ENCODE measurements around the gene YES1. TPM values are rescaled to one million over a fixed set of nuclear protein-coding genes. Genes with fewer than 3 reads are reported as not detected.

YES1 gene
- total RNA-seq, 1 donor from 2014 or later, result 56.0 TPM

DNA sequence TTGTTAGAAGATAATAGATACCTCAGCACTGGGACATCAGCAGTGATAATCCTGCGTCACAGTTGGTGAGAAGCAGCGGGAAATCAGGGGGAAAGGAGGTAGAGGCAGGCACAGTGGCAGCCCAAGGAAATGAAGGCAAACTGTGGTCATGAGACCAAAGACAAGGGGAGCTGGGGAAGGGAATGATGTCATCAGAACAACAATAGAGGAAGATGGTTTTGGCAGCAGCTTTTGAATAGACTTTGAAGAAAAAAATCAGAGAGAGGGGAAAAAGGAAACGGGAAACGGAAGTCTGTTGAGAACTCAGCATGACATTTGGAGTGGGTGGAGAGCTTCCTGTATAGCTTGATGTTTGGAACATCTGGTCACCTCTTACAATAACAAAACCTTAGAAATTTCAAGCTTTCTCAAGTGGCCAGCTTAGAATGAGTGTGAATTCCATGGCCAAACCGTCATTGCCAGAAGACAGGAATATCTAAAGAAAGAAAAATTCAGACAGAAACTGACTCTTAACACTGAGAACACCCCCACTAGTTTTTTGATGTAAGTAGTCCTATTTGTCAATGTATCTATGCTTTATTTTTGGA is 18.4 kb upstream of the YES1 start:
- peak overlapping the region; percentile 55 for H3K27ac ChIP-seq

DNA sequence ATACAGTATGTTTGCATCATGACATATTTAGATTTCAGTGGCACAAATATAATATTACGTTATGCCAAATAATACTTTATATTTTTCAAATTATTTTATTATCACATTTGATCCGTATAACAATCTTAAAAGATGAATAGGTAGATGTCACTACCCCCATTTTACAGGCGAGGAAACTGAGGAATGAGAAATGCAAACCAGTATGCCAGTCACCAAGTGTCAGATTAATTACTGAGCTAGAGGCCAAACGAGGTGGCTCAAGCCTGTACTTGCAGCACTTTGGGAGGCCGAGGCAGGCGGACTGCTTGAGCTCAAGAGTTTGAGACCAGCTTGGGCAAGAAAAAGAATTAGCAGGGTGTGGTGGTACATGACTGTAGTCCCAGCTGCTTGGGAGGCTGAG is 17.4 kb upstream of the YES1 start:
- DNase-seq, result no peak
- H3K27ac ChIP-seq, result peak overlapping the region; percentile 55

More for the DNA sequence above, 18.4 kb upstream of the YES1 start:
- ATAC-seq, result peak; percentile 78
- Histone ChIP-seq H3K4me3 (no peak overlapping the region), H3K4me1 (peaks cover 4% of the 10 kb centered on the region), H3K27me3 (no peaks in the 10 kb centered on the region), H3K9me3 (no peaks in the 10 kb centered on the region), H3K36me3 (no peaks in the 10 kb centered on the region)
- DNase-seq, result no peak
- TF ChIP-seq, protein P1, sequence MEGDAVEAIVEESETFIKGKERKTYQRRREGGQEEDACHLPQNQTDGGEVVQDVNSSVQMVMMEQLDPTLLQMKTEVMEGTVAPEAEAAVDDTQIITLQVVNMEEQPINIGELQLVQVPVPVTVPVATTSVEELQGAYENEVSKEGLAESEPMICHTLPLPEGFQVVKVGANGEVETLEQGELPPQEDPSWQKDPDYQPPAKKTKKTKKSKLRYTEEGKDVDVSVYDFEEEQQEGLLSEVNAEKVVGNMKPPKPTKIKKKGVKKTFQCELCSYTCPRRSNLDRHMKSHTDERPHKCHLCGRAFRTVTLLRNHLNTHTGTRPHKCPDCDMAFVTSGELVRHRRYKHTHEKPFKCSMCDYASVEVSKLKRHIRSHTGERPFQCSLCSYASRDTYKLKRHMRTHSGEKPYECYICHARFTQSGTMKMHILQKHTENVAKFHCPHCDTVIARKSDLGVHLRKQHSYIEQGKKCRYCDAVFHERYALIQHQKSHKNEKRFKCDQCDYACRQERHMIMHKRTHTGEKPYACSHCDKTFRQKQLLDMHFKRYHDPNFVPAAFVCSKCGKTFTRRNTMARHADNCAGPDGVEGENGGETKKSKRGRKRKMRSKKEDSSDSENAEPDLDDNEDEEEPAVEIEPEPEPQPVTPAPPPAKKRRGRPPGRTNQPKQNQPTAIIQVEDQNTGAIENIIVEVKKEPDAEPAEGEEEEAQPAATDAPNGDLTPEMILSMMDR (IDR thresholded peaks at IDR 0.05), result no peak
- intact Hi-C loops (cut with DNase I), result loop anchor here (5.0 kb wide), 1 partner anchor 88 kb away; no protein-coding TSS in a partner anchor

DNA sequence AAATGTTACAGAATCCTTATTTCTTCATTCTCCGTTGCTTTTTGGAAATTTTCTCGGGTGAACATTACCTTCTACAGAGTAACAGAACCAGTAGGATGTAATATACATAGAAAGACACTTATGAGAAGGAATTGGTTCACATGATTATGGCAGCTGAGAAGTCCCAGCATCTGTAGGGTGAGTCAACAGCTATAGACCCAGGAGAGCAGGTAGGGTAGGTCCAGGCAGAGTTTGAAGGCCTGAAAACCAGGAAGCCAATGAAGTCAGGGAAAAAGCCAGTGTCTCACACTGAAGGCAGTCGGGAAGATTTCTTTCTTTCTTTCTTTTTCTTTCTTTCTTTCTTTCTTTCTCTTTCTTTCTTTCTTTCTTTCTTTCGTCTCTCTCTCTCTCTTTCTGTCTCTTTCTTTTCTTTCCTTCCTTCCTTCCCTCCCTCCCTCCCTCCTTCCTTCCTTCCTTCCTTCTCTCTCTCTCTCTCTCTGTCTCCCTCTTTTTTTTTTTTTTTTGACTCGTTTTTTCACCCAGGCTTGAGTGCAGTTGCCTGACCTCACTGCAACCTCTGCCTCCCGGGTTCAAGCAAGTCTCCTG is 15.1 kb upstream of the YES1 start:
- intact Hi-C loops (cut with DNase I), result no loop called here
- Histone ChIP-seq H3K27me3 (no peaks in the 10 kb centered on the region), H3K4me1 (peaks cover 4% of the 10 kb centered on the region), H3K9me3 (no peaks in the 10 kb centered on the region), H3K4me3 (no peak overlapping the region), H3K27ac (no peak overlapping the region), H3K36me3 (no peaks in the 10 kb centered on the region)
- TF ChIP-seq, protein P1 (IDR thresholded peaks at IDR 0.05), result no peak
- ATAC-seq (no peak), DNase-seq (no peak)

More for the DNA sequence above, 17.4 kb upstream of the YES1 start:
- TF ChIP-seq, protein P1 (IDR thresholded peaks at IDR 0.05), result no peak
- intact Hi-C loops (cut with DNase I), result no loop called here
- Histone ChIP-seq H3K9me3 (no peaks in the 10 kb centered on the region), H3K4me3 (no peak overlapping the region), H3K4me1 (peaks cover 4% of the 10 kb centered on the region), H3K36me3 (no peaks in the 10 kb centered on the region), H3K27me3 (no peaks in the 10 kb centered on the region)
- ATAC-seq, result no peak

DNA sequence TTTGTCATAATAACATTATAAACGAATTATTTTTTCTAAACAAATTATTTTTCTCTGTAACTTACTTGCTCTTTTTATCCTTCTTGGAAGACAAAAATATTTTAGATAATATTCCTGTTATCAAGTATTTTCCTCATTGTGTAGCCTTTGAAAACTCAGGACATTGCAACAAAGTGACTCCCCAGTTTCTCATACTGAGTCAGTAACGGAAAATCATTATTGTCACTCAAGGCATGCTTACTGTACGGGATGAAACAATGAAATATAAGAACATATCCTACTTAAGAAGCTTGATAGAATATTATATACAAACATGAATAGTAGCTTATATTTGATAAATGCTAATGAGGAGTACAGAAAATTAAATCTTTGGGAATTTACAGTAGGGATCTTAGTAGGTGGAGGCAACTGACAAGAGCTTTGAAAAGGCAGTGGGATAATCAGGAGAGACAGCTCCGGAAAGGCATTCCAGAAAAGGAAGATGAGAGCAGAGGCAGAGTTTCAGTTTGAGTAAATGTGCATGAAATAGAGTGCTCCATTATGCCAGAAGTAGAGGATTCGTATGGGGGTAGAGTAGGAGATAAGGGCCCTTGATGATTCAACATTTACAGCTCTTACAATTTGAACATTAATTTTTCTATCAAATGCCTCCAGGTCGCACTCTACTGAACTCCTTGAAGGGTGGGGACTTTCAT is 14.0 kb upstream of the YES1 start:
- no peak for DNase-seq
- no peak overlapping the region for H3K4me3 ChIP-seq
- intact Hi-C loops (cut with DNase I), result no loop called here
- TF ChIP-seq, protein P1 (IDR thresholded peaks at IDR 0.05), result no peak
- H3K27ac ChIP-seq, result no peak overlapping the region
- H3K36me3 ChIP-seq, result no peaks in the 10 kb centered on the region
- H3K27me3 ChIP-seq, result peaks cover 3% of the 10 kb centered on the region
- ATAC-seq, result no peak
- H3K9me3 ChIP-seq, result no peaks in the 10 kb centered on the region
- H3K4me1 ChIP-seq, result no peaks in the 10 kb centered on the region

DNA sequence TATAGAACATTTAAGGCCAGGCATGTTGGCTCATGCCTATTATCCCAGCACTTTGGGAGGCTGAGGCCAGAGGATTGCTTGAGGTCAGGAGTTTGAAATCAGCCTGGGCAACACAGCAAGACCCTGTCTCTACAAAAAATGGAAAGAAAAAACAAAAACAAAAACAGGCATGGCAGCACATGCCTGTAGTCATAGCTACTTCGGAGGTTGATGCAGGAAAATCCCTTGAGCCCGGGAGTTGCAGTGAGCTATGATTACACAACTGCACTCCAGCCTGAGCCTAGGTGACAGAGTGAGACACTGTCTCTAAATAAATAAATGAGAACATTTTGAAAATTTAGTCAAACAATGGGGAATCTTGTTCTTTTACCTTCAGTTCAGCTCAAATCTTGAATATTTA is 12.1 kb upstream of the YES1 start:
- Histone ChIP-seq H3K4me1 (no peaks in the 10 kb centered on the region), H3K9me3 (no peaks in the 10 kb centered on the region), H3K27ac (no peak overlapping the region), H3K27me3 (peaks cover 3% of the 10 kb centered on the region), H3K4me3 (no peak overlapping the region), H3K36me3 (no peaks in the 10 kb centered on the region)
- ATAC-seq, result peak; percentile 75
- intact Hi-C loops (cut with DNase I), result no loop called here
- no peak for DNase-seq
- TF ChIP-seq, protein P1 (IDR thresholded peaks at IDR 0.05), result no peak
